HCEC 1CT (cell line): ENCODE data around the gene PLK1.

Experiments
- DNase-seq: peaks from one replicate; pipeline ENCODE4 v3.0.0-alpha.2; 2017

Gene PLK1

DNA sequence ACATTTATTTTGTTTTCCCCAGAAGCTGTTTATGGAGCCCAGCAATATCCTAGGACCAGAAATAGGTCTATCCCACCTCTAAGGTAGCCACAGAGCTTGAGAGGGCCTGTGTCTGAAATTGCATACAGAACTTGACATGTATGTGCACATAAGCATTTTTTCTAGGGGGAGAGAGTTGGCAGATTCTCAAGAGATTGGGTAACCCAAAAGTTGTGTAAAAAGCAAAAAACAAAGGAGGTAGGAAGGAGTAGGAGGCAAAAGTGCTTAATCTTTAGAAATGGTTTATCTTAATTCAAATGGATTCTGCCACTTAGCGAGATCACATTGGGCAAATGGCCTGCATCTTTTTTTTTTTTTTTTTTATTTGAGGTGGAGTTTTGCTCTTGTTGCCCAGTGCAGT is 3.5 kb downstream of the PLK1 start:
- DNase-seq, result no peak

DNA sequence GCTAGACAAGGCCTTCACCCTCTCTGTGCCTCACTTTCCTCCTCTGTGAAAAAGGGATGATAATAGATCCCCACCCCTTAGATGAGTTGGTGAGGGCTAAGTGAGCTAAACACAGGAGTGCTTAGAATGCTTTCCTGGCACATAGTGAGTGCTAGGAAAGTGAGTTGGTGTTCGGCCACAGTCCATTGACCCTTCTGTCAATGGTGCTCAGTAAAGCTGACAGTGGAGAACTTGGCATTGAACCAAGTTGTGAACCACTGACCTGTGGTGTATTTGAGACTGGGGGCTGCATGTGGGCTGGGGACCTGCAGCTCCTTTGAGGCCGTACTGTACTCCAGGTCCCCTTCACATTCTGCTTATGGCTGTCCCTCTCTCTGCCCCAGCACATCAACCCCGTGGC is 4.8 kb downstream of the PLK1 start:
- DNase-seq, result no peak

DNA sequence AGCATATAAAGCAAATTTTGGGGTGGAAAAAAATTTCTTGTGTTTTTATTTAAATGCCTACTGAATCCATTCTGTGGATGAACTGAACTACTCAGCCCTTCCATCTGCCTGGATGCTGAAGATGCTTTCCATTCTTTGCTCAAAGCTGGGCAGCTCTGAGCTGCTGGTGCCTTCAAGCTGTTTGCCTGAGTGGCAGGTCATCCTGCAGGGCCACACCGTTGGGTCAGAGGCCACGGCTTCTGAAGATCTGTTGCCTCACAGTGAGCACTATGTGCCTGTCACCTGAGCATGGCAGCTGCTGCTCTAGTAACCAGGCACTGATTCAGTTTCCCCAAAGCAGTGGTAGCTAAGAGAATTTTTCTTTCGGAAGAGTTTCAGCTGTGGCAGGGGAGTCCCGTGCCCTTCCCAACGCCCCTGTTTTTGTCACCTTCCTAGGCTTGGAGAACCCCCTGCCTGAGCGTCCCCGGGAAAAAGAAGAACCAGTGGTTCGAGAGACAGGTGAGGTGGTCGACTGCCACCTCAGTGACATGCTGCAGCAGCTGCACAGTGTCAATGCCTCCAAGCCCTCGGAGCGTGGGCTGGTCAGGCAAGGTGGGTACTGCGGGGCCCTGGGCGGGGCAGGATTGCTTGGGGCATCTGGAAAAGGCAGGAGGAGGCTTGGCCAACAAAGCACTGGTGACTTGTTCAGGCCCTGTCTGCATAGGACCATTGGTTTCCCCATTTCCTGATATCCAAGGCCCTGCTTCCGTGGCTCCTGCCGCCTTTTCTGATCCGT is 8.5 kb downstream of the PLK1 start:
- DNase-seq, result no peak

DNA sequence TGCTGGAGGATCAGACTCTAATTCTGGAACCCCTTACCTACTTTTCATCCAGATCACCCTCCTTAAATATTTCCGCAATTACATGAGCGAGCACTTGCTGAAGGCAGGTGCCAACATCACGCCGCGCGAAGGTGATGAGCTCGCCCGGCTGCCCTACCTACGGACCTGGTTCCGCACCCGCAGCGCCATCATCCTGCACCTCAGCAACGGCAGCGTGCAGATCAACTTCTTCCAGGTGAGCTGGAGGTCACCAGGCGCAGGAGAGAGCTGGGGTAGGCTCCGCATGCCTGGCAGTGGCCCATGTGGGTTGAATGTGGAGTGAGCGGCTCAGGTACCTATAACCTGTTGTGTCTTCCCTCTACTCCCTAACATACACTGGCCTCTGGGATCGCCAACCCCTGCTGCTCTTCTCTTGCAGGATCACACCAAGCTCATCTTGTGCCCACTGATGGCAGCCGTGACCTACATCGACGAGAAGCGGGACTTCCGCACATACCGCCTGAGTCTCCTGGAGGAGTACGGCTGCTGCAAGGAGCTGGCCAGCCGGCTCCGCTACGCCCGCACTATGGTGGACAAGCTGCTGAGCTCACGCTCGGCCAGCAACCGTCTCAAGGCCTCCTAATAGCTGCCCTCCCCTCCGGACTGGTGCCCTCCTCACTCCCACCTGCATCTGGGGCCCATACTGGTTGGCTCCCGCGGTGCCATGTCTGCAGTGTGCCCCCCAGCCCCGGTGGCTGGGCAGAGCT is 10.9 kb downstream of the PLK1 start:
- no peak for DNase-seq

DNA sequence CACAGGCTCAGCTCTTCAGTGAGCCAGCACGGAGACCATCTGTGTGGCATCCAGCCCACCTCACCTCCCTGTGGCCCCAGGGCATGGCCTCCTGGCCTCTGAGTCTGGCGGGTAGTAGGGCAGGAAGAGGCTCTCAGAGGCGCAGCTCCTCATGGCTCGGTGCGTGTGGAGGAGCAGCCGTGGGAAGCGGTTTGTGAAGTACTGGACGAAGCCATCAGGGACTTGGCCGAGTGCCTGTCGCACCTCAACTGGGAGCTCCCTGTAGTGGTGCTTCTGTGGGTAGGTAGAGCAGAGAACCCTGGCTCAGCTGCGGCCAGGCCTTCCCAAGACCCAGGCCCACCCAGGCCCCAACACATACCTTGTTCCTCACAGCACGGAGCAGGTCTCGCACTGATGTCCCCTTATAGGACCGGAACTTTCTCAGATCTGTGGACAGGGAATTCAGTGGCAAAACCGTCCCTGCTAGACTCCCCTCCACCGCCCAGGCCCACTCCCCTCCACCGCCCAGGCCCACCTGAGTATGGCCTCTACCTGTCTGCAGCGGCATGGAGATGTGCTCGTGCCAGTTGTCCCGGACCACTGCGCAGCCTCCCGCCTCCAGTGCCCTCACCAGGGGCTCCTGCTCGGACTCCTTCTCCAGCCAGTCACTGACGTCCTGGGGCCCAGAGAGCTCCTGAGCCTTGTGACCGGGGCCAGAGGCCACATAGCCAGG is 12.2 kb downstream of the PLK1 start:
- no peak for DNase-seq

DNA sequence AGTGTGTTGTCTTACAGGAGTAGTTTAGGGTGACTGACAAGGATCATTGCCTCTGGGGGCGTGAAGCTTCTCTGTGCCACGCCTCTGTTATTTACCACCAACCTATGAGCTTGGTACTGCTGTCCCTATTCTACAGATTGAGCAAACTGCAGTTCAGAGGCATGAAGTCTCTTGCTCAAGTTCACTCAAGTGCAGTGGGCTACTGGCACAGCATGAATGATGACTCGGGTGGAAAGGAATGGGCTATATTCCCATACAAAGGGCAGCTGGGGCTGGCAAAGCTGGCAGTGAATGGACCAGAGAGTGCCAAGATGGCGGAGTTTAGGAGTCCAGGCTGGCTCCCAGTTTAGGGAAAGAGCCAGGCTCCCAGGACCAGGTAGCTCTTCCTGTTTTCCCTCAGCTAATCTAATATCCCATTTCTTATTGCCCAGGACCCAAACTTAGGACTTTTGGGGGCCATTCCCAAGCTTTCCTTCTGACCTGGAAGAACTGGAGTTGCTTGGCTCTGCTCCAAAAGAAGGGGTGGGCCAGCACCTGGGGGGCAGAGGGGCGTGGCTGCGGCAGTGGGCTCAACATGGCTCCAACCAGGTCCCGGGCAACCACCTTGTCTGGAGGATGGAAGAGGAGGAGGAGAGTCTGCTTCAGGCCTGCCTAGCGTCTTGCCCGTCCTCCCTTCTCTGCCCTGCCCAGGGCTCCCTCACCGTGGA is 12.9 kb downstream of the PLK1 start:
- peak; percentile 17 for DNase-seq

DNA sequence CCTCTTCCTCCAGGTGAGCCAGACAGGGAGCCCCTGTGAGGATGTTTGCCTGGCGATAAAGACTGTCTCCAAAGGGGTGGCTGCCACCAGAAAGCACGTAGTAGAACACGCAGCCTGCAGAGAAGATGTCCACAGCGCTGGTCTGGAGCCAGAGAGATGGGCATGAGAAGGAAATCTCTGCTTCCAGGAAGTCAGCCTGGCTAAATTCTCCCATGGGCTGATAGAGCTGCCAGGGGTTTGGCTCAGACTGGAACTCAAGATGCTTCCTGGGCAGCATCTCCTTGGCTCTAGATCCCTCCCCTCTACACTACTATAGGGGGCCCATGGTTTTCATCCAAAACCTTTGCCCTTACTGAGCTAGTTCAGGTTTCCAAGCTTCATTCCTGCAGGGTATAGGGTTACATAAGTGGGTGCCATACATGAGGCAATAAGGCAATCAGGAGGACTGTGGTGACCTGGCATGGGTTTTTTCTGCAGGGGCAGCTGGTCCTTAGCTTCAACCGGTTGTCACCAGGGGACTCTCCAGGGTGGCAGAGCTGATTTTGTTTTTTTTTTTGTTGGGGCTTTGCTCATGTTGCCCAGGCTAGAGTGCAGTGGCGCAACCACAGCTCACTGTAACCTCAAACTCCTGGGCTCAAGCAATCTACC is 13.6 kb downstream of the PLK1 start:
- no peak for DNase-seq

DNA sequence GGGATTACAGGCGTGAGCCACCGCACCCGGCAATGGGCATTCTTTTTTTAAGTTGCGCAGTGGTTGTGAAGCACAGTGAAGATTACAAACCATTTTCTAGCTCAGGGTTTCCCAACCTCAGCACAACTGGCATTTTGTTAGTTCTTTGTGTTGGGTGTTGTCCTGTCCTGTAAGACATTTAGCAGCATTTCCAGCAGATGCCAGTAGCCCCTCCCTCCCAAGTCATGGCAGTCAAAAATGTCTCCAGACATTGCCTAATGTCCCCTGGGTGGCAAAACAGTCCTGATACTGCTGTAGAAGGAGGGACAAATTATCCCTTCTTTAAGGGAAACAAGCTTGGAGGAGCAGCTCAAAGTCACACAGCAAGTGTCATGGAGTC is 15.6 kb downstream of the PLK1 start:
- DNase-seq, result no peak

DNA sequence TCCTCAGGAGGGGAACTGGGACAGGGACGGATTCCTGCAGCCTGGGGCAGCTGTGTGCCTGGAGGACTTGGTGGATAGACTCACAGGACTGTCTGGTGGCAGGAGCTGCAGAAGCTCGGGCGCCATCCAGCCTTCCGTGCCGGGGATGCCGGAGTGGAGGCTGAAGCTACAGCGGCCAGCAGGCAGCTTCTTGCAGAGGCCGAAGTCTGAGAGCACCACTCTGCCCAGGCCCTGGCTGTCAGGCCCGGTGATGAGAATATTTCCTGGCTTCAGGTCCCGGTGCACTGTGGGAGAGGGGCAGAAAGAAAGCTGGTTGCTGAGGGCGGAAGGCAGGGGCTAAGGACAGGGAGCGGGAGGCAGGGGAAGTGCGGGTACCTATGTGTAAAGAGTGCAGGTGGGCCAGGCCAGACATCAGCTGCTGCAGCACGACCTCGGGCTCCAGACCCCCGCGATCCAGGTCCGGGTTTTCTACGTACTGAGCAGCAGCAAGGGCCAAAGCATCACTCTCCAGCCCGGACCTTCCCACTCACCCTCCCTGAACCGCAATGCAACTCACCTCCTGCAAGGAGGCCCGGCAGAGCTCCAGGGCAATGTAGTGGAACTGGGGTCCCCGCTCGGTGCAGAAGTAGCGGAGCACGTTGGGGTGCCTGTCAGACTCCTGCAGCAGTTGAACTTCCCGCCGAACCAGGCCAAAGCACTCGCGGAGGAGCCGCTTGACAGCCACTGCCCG is 16.1 kb downstream of the PLK1 start:
- no peak for DNase-seq

DNA sequence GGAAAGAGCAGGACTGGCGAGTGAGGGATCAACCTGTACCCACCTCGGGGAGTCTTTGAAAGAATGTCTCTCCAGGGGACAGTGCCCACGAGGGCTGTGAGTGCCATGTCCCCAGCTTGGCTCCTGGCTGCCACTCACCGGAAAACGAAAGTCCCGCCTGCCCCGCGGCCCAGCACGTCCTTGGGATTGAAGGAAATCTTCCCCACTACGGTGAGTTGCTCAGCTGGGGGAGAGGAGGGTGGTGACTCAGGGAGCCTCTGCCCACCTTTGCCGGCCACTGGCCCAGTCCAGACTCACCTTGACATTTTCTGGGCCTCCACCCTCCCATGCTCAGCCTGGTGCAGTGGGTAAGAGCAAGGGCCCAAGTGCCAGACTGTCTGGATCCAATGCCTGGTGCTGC is 17.1 kb downstream of the PLK1 start:
- DNase-seq, result no peak

DNA sequence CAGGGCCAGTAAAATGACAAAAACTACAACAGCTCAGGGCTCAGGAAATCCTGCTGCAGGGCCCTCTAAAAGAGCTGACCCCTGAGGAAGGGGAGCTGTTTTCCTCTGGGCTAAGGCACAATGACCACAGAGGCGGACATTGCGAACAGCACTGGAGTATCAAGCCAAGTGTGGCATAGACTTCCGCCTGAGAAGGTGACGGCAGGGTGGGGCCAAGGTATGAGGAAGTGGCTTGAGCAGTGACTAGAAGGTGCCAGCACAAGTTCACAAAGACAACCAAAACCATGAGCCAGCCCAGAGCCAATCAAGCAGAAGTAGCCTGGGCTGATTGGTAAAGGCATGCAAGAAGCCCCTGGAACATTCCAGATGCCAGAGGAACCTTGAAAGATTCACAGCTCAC is 20.4 kb downstream of the PLK1 start:
- no peak for DNase-seq

DNA sequence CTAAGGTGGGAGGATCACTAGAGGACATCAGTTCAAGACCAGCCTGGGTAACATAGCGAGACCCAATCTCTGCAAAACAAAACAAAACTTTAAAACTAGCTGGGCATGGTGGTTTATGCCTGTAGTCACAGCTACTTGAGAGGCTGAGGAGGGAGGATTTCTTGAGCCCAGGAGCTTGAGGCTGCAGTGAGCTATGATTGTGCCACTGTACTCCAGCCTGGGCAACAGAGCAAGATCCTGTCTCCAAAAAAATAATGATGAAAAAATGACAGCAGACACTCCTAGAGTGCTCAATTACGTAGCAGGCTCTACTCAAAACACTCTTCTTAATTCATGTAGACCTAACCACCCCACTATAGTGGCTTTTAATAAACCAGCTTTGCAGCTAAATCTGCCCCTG is 21.4 kb downstream of the PLK1 start:
- DNase-seq, result no peak

DNA sequence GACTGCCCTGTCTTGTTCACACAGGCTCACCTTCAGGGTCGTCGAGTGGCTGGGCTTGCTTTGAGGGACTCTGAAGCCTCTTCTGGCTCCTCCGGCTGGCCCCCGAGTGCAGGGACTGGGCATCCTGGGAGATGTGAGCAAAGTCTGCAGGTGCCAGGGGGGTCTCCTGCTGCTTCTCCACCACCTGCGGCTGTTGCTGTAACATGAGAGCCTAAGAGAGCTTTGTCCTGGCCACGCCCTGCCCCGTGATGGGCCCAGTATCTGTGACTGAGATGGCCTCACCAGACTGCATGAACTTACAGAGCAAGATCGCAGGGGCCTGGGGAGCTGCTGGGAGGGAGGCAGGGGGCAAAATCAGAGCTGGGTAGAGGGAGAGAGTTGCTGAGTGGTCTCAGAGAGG is 21.8 kb downstream of the PLK1 start:
- no peak for DNase-seq

DNA sequence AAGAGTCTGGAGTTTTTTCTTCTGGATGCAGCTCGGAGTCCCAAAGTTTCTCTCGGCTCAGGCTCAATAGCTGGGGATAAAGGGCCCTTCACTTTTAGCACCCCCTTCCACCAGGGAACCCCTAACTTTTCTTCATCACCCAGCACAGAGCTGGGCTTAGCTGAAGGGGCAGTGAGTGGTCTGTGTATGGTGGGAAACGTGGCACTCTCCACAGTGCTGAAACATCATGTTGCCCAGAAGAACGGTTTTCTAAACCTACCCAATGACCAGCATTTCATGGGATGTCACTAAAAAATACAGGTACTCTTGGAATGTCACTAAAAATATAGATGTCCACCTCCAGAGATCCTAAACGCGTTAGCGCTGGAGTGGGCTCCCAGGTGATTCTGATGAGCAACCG is 22.4 kb downstream of the PLK1 start:
- DNase-seq, result no peak

DNA sequence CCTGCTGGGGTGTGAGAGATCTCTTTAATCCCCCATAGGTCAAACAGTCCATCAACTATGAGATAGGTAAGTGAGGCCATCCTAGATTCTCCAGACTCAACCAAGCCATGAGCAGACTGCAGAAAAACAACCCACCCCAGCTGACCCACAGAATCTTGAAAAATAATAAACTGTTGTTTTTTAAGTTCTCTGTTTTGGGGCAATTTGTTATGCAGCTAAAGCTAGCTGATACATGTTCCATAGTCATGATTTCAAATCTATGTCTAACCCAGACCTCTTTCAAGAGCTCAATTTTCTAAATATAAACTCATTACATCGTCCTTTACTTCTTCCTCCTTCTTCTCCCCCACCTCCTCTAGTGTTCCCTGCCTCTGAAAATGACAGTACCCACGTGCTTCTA is 24.3 kb downstream of the PLK1 start:
- no peak for DNase-seq

DNA sequence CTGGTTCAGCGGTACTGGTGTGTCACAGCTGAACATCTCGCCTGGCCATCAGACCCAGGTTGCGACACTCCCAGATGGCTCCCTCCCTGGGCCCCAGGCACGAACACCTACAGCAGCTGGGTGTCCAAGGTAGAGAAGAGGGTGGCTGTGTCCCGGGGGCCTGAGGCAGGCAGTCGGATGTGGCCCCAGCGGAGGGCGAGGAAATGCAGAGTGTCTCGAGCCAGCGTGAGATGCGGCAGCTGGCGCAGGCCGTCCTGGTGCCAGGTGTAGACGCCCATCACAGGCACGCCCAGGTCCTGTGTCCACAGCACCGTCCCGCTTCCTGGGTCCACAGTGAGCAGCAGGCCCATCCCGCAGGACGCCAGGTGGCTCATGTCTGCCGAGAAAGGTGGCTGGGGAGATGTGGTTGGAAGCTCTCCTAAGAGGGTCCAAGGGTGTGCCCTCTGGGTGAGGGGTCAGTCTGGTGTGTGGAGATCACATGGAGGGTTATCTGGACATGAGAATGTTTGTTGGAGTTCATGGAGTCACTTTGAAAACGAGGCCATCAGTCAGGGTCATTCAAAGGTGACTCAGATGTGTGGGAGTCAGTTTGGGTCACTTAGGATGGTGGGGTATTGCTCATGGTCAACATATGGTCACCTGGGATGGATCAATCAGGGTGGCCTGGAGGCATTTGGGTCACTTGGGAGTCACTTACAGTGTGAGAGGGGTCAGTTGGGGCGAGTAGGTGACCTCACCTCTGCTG is 26.3 kb downstream of the PLK1 start:
- no peak for DNase-seq

DNA sequence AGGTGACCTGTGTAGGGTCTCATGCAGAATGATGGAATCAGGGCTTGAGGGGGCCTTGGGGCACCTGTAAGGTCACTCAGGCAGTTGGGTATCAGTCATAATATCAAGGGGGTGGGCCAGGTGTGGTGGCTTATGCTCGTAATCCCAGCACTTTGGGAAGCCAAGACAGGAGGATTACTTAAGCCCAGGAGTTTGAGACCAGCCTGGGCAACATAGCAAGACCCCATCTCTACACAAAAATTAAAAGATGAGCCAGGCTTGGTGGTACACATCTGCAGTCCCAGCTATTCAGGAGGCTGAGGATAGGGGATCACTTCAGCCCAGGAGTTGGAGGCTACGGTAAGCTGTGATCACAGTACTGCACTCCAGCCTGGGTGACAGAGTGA is 26.8 kb downstream of the PLK1 start:
- DNase-seq, result no peak

DNA sequence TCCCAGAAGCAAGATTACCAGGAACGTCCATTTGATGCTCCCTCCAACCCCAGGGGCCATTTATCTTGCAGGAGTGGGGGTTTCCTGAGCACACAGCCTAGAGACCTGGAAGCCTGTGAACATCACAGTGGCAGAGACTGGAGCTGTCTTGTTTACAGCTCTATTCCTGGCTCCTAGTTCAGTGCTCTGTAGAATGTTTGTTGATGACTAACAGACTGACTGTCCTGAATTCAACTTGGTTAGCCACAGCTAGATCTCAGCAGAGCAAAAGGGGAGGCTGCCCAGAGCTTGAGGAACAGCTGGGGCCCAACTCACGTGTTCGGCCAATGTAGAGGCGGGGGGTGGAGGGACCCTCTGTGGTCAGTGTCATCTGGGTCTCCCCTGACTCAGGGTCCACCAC is 27.8 kb downstream of the PLK1 start:
- DNase-seq, result no peak

DNA sequence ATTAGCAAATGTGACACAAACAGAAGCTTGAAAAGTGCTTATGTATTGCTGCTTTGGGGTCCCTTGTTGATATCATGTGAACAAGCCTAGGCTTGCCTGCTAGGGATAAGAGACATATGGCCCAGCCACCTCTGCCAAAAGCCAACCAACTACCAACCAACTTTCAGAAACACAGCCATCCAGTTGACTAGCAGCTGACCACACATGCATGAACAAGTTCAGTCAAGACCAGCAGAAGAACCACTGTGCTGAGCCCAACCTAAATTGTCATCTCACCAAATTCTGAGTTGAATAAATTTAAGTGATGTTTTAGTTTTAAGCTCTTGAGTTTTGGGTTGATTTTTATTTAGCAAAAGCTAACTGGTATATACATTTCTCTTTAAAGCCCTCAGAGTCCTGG is 30.8 kb downstream of the PLK1 start:
- no peak for DNase-seq

DNA sequence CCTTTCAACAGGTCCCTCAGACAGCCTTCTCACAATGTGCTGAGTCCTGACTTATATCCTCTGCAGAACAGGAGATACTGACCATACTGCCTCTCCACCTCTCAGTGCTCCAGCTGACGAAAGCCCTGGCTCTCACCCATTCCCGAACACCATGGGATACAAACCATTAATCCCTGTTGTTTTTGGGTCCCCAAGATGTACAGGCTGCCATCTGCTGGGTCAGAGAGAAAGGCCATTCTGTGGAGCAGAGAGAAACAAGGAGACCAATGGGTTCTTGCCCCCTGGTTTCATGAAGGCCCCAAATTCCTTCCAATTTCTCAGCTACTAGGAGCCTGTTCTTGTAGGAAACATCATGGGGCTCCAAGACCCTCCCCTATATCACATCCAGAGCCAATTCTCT is 31.3 kb downstream of the PLK1 start:
- no peak for DNase-seq

DNA sequence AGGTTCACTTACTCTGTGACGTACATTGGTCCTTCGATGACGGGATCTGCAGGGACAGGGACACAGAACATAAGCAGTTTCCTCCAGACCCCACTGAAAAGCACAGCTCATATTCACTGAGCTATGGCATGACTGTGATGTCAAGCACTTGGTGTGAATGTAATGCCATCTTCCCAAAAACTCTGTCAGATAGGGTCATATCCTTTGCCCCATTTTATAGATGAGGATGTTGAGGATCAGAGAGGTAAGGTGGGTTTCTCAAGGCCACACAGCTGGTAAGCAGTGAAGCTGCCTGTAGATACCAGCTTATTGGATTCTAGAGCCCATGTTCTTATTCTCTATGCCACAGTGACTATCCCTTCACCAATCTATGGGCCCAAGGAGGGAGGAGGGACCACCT is 31.8 kb downstream of the PLK1 start:
- no peak for DNase-seq

DNA sequence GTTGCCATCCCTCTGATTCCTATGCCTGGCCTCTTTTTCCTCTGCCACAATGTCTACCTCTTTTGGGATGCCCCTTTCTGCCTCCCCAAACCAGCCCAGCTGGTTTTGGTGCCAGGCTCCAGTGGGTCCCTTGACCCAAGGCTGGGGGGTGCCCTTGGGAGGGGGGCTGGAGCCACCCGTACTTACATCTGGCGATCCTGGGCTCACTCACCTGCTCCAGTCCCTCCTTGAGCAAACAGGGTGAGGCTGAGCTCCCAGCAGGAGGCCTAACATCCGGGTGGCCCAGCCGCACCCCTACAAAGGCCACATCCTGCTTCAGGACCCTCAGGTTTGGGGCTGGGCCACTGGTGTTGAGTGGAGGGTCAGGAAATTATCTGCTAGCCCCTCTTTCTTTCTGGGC is 33.1 kb downstream of the PLK1 start:
- no peak for DNase-seq
